ENCODE results near the gene ARRDC1.

DNA sequence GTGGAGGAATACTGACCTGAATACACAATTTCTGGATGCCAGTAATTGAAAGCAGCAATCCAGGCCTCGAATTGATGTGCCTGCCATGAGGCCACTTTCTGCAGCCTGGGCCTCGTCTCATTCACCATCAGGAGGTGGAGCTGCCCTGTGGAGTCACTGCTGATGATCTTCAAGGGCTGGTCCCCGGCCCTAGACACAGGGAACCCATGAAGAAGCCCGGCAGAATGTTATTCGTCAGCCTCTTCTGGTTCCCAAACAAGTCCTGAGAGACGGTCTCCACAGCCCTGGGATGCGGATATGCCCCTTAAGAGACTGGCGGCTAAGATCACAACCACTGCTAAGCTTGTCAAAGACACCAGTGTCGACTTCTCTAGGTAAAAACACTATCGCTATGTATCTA is 31.3 kb upstream of the ARRDC1 start:
- no peak for TF ChIP-seq POLR2AphosphoS5 (IDR thresholded peaks at IDR 0.05)
- TF ChIP-seq EP300 (IDR thresholded peaks at IDR 0.05): no peak
